ENCODE results near the gene EEF2K.

DNA sequence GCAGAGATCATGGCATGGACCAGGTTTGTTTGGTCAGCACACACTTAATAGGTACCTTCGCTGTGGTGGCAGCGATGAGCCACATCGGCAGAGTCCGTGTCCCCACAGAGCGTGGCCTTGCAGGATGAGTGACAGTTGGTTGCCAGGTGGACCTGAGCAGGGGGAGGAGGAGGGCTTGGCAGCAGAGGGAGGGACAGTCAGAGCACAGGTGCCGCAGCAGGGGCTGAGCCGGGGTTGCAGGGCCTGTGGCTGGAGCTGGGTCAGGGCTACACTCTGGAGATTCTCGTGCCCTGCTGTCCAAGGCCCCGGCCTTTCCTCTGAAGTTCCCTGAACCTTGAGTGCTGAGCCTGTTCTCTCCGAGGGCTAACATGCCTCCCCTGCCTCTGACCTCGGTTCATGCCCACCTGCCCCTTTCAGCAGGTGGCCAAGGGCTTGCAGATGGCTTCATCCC is 116.0 kb downstream of the EEF2K start:
- TF ChIP-seq, protein P1, sequence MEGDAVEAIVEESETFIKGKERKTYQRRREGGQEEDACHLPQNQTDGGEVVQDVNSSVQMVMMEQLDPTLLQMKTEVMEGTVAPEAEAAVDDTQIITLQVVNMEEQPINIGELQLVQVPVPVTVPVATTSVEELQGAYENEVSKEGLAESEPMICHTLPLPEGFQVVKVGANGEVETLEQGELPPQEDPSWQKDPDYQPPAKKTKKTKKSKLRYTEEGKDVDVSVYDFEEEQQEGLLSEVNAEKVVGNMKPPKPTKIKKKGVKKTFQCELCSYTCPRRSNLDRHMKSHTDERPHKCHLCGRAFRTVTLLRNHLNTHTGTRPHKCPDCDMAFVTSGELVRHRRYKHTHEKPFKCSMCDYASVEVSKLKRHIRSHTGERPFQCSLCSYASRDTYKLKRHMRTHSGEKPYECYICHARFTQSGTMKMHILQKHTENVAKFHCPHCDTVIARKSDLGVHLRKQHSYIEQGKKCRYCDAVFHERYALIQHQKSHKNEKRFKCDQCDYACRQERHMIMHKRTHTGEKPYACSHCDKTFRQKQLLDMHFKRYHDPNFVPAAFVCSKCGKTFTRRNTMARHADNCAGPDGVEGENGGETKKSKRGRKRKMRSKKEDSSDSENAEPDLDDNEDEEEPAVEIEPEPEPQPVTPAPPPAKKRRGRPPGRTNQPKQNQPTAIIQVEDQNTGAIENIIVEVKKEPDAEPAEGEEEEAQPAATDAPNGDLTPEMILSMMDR (IDR thresholded peaks at IDR 0.05) = no peak
- TF ChIP-seq POLR2A (IDR thresholded peaks at IDR 0.05) = no peak
